GM12878 (cell line): ENCODE measurements around the gene SMAP1. TPM values are rescaled to one million over a fixed set of nuclear protein-coding genes. Genes with fewer than 3 reads are reported as not detected.

Source experiments
- BHLHE40 ChIP-seq, 2 experiments: fragments of 450-650 bp in 1 of 2; IDR thresholded peaks; 2 replicates each; pipeline ENCODE4 v1.6.1; 2011 to 2017; ENCODE audit warnings: low read depth in 2 of 2, borderline replicate concordance in 1 of 2, improper control_type of control experiment in 1 of 2, low read length in 1 of 2, mild to moderate bottlenecking in 1 of 2
- CBX5 ChIP-seq: sonication (generic); IDR thresholded peaks from 2 replicates; pipeline ENCODE4 v1.6.1; 2016; ENCODE audit warnings: low read depth, moderate library complexity, mild to moderate bottlenecking, inconsistent platforms
- CEBPB ChIP-seq, 2 experiments: fragments of 150-350 bp in 1 of 2; IDR thresholded peaks; 2 replicates each; pipeline ENCODE4 v1.6.1; 2012 to 2014; ENCODE audit warnings: low read depth in 2 of 2, low read length in 2 of 2, borderline replicate concordance in 1 of 2, inconsistent platforms in 1 of 2
- ETV6 ChIP-seq, 2 experiments: fragments of 450-650 bp in 1 of 2; IDR thresholded peaks in 1 of 2; conservative IDR thresholded peaks in 1 of 2; 2 replicates each; pipeline ENCODE4 v1.6.1; 2014; ENCODE audit warnings: antibody characterized with exemption in 1 of 2, borderline replicate concordance in 1 of 2, low read depth in 1 of 2, mild to moderate bottlenecking in 1 of 2, moderate library complexity in 1 of 2
- FOS ChIP-seq: IDR thresholded peaks from 3 replicates; pipeline ENCODE4 v1.6.1; 2011; ENCODE audit warnings: borderline replicate concordance; ENCODE audit not compliant: insufficient read length; ENCODE audit errors: extremely low read depth
- HDAC6 ChIP-seq: fragments of 200-600 bp; sonication (generic); IDR thresholded peaks from one replicate; pipeline ENCODE4 v1.8.0; 2017; ENCODE audit warnings: antibody characterized with exemption; ENCODE audit not compliant: unreplicated experiment
- IRF5 ChIP-seq: fragments of 450-650 bp; IDR thresholded peaks from 2 replicates; pipeline ENCODE4 v1.6.1; 2017; ENCODE audit warnings: borderline replicate concordance
- KLF5 ChIP-seq: fragments of 450-650 bp; IDR thresholded peaks from 2 replicates; pipeline ENCODE4 v1.6.1; 2014; ENCODE audit warnings: mild to moderate bottlenecking; ENCODE audit not compliant: partially characterized antibody
- MXI1 ChIP-seq: fragments of 150-350 bp; IDR thresholded peaks from 2 replicates; pipeline ENCODE4 v1.6.1; 2011; ENCODE audit warnings: low read depth, mild to moderate bottlenecking, inconsistent platforms, low read length, improper control_type of control experiment
- PML ChIP-seq: IDR thresholded peaks from 2 replicates; pipeline ENCODE4 v1.6.1; 2012; ENCODE audit warnings: low read length, inconsistent platforms
- RAD51 ChIP-seq: fragments of 450-650 bp; IDR thresholded peaks from 2 replicates; pipeline ENCODE4 v1.6.1; 2016; ENCODE audit warnings: moderate library complexity, mild to moderate bottlenecking, inconsistent platforms
- RB1 ChIP-seq: fragments of 450-650 bp; formaldehyde crosslinking; IDR thresholded peaks from 2 replicates; pipeline ENCODE4 v1.6.1; 2017; ENCODE audit warnings: mild to moderate bottlenecking, borderline replicate concordance
- SMARCA5 ChIP-seq: fragments of 450-650 bp; IDR thresholded peaks from 2 replicates; pipeline ENCODE4 v1.6.1; 2017; ENCODE audit warnings: mild to moderate bottlenecking
- SMC3 ChIP-seq: IDR thresholded peaks from 2 replicates; pipeline ENCODE4 v1.6.1; 2011; ENCODE audit warnings: low read length, improper control_type of control experiment, borderline replicate concordance
- SREBF2 ChIP-seq: IDR thresholded peaks from 2 replicates; pipeline ENCODE4 v1.6.1; 2012; ENCODE audit warnings: mild to moderate bottlenecking, low read length
- STAT3 ChIP-seq: IDR thresholded peaks from 2 replicates; pipeline ENCODE4 v1.6.1; 2011; ENCODE audit warnings: low read depth, low read length, improper control_type of control experiment
- TARDBP ChIP-seq: IDR thresholded peaks from 2 replicates; pipeline ENCODE4 v1.6.1; 2016; ENCODE audit warnings: borderline replicate concordance
- ZBED1 ChIP-seq: IDR thresholded peaks from 2 replicates; pipeline ENCODE4 v1.6.1; 2016; ENCODE audit warnings: borderline replicate concordance
- ZNF207 ChIP-seq: fragments of 450-650 bp; IDR thresholded peaks from 2 replicates; pipeline ENCODE4 v1.6.1; 2014; ENCODE audit warnings: antibody characterized with exemption, mild to moderate bottlenecking, borderline replicate concordance
- ZNF217 ChIP-seq: fragments of 450-650 bp; IDR thresholded peaks from 2 replicates; pipeline ENCODE4 v1.6.1; 2017; ENCODE audit warnings: antibody characterized with exemption, mild to moderate bottlenecking
- ZNF24 ChIP-seq: fragments of 450-650 bp; IDR thresholded peaks from 2 replicates; pipeline ENCODE4 v1.6.1; 2017; ENCODE audit warnings: antibody characterized with exemption, mild to moderate bottlenecking
- polyA plus RNA-seq, 11 experiments: library from polyadenylated mRNA; depleted of rRNA in 4 of 11; unstranded in 6 of 11; stranded (reverse) in 5 of 11; fragments of >200 nt; fragmentation: Nextera tagmentation in 4 of 11; fragmentation: Illumina TruSeq in 1 of 11; extraction: Ambion mirVana in 4 of 11; extraction: Trizol in 1 of 11; gene quantifications; 1 replicate in 1 of 11; 2 replicates in 10 of 11; pipeline versions ENCODE4 v1.2.1 to v1.2.3, GENCODE V29; 2011 to 2016; ENCODE audit warnings: inconsistent platforms in 2 of 11, missing spikeins in 2 of 11, low read depth in 1 of 11
- total RNA-seq, 4 experiments: library from RNA; depleted of rRNA in 3 of 4; stranded (reverse); fragments of >200 nt in 3 of 4; fragmentation: Illumina TruSeq in 1 of 4; extraction: Trizol in 1 of 4; gene quantifications; 2 replicates each; pipeline versions ENCODE4 v1.2.1 to v1.2.3, GENCODE V29; 2013 to 2021
- TF ChIP-seq, protein P1 (sequence below): fragments of 450-650 bp; IDR thresholded peaks from 2 replicates; pipeline ENCODE4 v1.6.1; 2017; ENCODE audit warnings: mild to moderate bottlenecking, moderate library complexity
- TF ChIP-seq, protein P2 (sequence below), 3 experiments: IDR thresholded peaks in 2 of 3; conservative IDR thresholded peaks in 1 of 3; 2 replicates each; pipeline ENCODE4 v1.5.1; 2011; ENCODE audit warnings: low read depth in 3 of 3, low read length in 3 of 3, mild to moderate bottlenecking in 3 of 3, control low read depth in 2 of 3, moderate library complexity in 2 of 3, inconsistent platforms in 1 of 3, mixed read lengths in 1 of 3; ENCODE audit not compliant: control insufficient read depth in 2 of 3, insufficient read depth in 1 of 3; ENCODE audit errors: extremely low read depth in 1 of 3
- TF ChIP-seq, protein P3 (sequence below): IDR thresholded peaks from 2 replicates; pipeline ENCODE4 v1.6.1; 2011; ENCODE audit warnings: mild to moderate bottlenecking, low read depth, low read length, moderate library complexity; ENCODE audit not compliant: insufficient replicate concordance

SMAP1 gene
- total and polyA plus RNA-seq, 10 of the 15 experiments (the other 5 are each of a cell fraction or from before 2014, with no cell fraction given), result 13.7 to 33.9 (median 25.3) TPM

DNA sequence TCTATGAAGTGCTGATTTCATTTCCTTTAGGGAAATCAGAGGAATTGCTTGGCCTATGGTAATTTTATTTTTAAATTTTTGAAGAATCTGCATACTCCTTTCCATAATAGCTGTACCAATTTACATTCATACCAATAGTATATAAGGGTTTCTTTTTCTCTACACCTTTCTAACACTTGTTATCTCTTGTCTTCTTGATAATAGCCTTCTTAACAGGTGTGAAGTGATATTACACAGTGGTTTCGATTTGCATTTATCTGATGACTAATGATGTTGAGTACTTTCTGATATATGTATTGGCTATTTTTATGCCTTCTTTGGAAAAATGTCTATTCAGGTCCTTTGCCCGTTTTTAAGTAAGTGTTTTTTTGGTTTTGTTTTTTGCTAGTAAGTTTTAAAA, 40.8 kb downstream of the SMAP1 start (continued):
- TF ChIP-seq, protein P1, sequence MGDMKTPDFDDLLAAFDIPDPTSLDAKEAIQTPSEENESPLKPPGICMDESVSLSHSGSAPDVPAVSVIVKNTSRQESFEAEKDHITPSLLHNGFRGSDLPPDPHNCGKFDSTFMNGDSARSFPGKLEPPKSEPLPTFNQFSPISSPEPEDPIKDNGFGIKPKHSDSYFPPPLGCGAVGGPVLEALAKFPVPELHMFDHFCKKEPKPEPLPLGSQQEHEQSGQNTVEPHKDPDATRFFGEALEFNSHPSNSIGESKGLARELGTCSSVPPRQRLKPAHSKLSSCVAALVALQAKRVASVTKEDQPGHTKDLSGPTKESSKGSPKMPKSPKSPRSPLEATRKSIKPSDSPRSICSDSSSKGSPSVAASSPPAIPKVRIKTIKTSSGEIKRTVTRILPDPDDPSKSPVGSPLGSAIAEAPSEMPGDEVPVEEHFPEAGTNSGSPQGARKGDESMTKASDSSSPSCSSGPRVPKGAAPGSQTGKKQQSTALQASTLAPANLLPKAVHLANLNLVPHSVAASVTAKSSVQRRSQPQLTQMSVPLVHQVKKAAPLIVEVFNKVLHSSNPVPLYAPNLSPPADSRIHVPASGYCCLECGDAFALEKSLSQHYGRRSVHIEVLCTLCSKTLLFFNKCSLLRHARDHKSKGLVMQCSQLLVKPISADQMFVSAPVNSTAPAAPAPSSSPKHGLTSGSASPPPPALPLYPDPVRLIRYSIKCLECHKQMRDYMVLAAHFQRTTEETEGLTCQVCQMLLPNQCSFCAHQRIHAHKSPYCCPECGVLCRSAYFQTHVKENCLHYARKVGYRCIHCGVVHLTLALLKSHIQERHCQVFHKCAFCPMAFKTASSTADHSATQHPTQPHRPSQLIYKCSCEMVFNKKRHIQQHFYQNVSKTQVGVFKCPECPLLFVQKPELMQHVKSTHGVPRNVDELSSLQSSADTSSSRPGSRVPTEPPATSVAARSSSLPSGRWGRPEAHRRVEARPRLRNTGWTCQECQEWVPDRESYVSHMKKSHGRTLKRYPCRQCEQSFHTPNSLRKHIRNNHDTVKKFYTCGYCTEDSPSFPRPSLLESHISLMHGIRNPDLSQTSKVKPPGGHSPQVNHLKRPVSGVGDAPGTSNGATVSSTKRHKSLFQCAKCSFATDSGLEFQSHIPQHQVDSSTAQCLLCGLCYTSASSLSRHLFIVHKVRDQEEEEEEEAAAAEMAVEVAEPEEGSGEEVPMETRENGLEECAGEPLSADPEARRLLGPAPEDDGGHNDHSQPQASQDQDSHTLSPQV, result no peak
- no peak for TF ChIP-seq PML
- TF ChIP-seq ZBED1, result no peak
- 0 out of 4 replicates have a peak, but pooled peaks of 1 of the 2 experiments have one; percentile 8 for TF ChIP-seq BHLHE40 (IDR thresholded peaks at IDR 0.05; ENCODE audit: borderline replicate concordance in 1 of 2, low read depth in 2 of 2, low read length in 1 of 2)
- TF ChIP-seq, protein P2, sequence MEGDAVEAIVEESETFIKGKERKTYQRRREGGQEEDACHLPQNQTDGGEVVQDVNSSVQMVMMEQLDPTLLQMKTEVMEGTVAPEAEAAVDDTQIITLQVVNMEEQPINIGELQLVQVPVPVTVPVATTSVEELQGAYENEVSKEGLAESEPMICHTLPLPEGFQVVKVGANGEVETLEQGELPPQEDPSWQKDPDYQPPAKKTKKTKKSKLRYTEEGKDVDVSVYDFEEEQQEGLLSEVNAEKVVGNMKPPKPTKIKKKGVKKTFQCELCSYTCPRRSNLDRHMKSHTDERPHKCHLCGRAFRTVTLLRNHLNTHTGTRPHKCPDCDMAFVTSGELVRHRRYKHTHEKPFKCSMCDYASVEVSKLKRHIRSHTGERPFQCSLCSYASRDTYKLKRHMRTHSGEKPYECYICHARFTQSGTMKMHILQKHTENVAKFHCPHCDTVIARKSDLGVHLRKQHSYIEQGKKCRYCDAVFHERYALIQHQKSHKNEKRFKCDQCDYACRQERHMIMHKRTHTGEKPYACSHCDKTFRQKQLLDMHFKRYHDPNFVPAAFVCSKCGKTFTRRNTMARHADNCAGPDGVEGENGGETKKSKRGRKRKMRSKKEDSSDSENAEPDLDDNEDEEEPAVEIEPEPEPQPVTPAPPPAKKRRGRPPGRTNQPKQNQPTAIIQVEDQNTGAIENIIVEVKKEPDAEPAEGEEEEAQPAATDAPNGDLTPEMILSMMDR (IDR thresholded peaks at IDR 0.05 in 2 of 3, conservative IDR thresholded peaks at IDR 0.05 in 1 of 3; ENCODE audit: control insufficient read depth in 2 of 3, extremely low read depth in 1 of 3, insufficient read depth in 1 of 3, low read depth in 3 of 3, low read length in 3 of 3), result no peak
- TF ChIP-seq RB1, result no peak
- TF ChIP-seq ETV6 (conservative IDR thresholded peaks at IDR 0.05 in 1 of 2, IDR thresholded peaks at IDR 0.05 in 1 of 2; ENCODE audit: borderline replicate concordance in 1 of 2, low read depth in 1 of 2), result no peak
- no peak for TF ChIP-seq HDAC6
- TF ChIP-seq SMC3, result no peak
- no peak for TF ChIP-seq FOS
- no peak for TF ChIP-seq ZNF207
- no peak for TF ChIP-seq IRF5
- TF ChIP-seq SREBF2, result no peak
- no peak for TF ChIP-seq ZNF217
- TF ChIP-seq CEBPB (IDR thresholded peaks at IDR 0.05; ENCODE audit: borderline replicate concordance in 1 of 2, low read depth in 2 of 2, low read length in 2 of 2), result no peak
- TF ChIP-seq ZNF24, result no peak
- TF ChIP-seq CBX5, result no peak
- TF ChIP-seq STAT3, result no peak
- no peak for TF ChIP-seq TARDBP
- no peak for TF ChIP-seq RAD51
- no peak for TF ChIP-seq MXI1
- TF ChIP-seq, protein P3, sequence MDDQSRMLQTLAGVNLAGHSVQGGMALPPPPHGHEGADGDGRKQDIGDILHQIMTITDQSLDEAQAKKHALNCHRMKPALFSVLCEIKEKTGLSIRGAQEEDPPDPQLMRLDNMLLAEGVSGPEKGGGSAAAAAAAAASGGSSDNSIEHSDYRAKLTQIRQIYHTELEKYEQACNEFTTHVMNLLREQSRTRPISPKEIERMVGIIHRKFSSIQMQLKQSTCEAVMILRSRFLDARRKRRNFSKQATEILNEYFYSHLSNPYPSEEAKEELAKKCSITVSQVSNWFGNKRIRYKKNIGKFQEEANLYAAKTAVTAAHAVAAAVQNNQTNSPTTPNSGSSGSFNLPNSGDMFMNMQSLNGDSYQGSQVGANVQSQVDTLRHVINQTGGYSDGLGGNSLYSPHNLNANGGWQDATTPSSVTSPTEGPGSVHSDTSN, result no peak
- no peak for TF ChIP-seq SMARCA5
- TF ChIP-seq KLF5, result no peak
